GM23248 (cell line): Measurements from ENCODE around the gene SMIM9. TPM values are rescaled to one million over a fixed set of nuclear protein-coding genes. Genes with fewer than 3 reads are reported as not detected.

Experiments used
- DNase-seq: peaks from one replicate; pipeline ENCODE4 v3.0.0-alpha.2; 2015
- H2AFZ ChIP-seq: fragments of 200-600 bp; sonication (generic); 2 replicates; pipeline ENCODE4 v1.6.1; 2016; ENCODE audit warnings: antibody characterized with exemption
- H3F3A ChIP-seq: fragments of 200-600 bp; sonication (generic); 2 replicates; pipeline ENCODE4 v1.6.1; 2016; ENCODE audit warnings: mild to moderate bottlenecking, antibody characterized with exemption, mixed run types; ENCODE audit not compliant: insufficient read depth
- H3K27ac ChIP-seq: fragments of 200-600 bp; sonication (generic); 2 replicates; pipeline ENCODE4 v1.5.1; 2016; ENCODE audit warnings: mild to moderate bottlenecking
- H3K27me3 ChIP-seq: fragments of 200-600 bp; sonication (generic); replicated peaks from 2 replicates; pipeline ENCODE4 v1.6.1; 2016; ENCODE audit warnings: mild to moderate bottlenecking; ENCODE audit not compliant: insufficient read depth
- H3K36me3 ChIP-seq: fragments of 200-600 bp; sonication (generic); 2 replicates; pipeline ENCODE4 v1.6.1; 2016; ENCODE audit warnings: low read depth, mild to moderate bottlenecking
- H3K4me1 ChIP-seq: fragments of 200-600 bp; sonication (generic); 2 replicates; pipeline ENCODE4 v1.6.1; 2016; ENCODE audit warnings: mild to moderate bottlenecking; ENCODE audit not compliant: insufficient read depth
- H3K4me2 ChIP-seq: fragments of 200-600 bp; sonication (generic); one replicate; pipeline ENCODE4 v1.6.1; 2016; ENCODE audit warnings: mild to moderate bottlenecking; ENCODE audit not compliant: unreplicated experiment
- H3K4me3 ChIP-seq: fragments of 200-600 bp; sonication (generic); 2 replicates; pipeline ENCODE4 v1.5.1; 2016; ENCODE audit warnings: mild to moderate bottlenecking
- H3K79me2 ChIP-seq: fragments of 200-600 bp; sonication (generic); 2 replicates; pipeline ENCODE4 v1.6.1; 2016; ENCODE audit warnings: mild to moderate bottlenecking; ENCODE audit not compliant: insufficient read depth
- H3K9ac ChIP-seq: fragments of 200-600 bp; sonication (generic); 2 replicates; pipeline ENCODE4 v1.6.1; 2016; ENCODE audit warnings: mild to moderate bottlenecking
- H3K9me2 ChIP-seq: fragments of 200-600 bp; sonication (generic); 2 replicates; pipeline ENCODE4 v1.6.1; 2016; ENCODE audit warnings: mixed run types, mild to moderate bottlenecking, moderate library complexity; ENCODE audit not compliant: insufficient read depth
- H3K9me3 ChIP-seq: fragments of 200-600 bp; sonication (generic); one replicate; pipeline ENCODE4 v1.6.1; 2017; ENCODE audit warnings: low read depth
- H4K20me1 ChIP-seq: fragments of 200-600 bp; sonication (generic); 2 replicates; pipeline ENCODE4 v1.6.0; 2016; ENCODE audit not compliant: insufficient read depth
- EZH2 ChIP-seq: fragments of 200-600 bp; sonication (generic); IDR thresholded peaks from 2 replicates; pipeline ENCODE4 v1.6.1; 2018; ENCODE audit warnings: antibody characterized with exemption, mild to moderate bottlenecking; ENCODE audit not compliant: insufficient read depth, poor library complexity, severe bottlenecking
- EZH2phosphoT487 ChIP-seq: fragments of 200-600 bp; sonication (generic); IDR thresholded peaks from 2 replicates; pipeline ENCODE4 v1.6.1; 2018; ENCODE audit warnings: antibody characterized with exemption, moderate library complexity, mild to moderate bottlenecking, low read depth; ENCODE audit not compliant: insufficient read depth
- WGBS, 2 experiments: methylation state at CpG; one replicate each; pipeline ENCODE4 v1.1.6; 2015 to 2017; ENCODE audit warnings: low lambda C conversion rate in 2 of 2, low coverage in 1 of 2; ENCODE audit errors: missing lambda C conversion rate in 2 of 2; 5-methylcytosine and 5-hydroxymethylcytosine counted together
- in situ Hi-C: fragments of 300-500 bp; cut with MboI; formaldehyde crosslinking; loops from 2 replicates; pipeline ENCODE4 v1.15.0; 2020
- polyA plus RNA-seq: library from polyadenylated mRNA; unstranded; fragments of >200 nt; fragmentation: Nextera tagmentation; extraction: Ambion mirVana; gene quantifications from 2 replicates; pipeline ENCODE4 v1.2.1, GENCODE V29; 2016
- total RNA-seq: library from RNA; depleted of rRNA; stranded (reverse); fragments of >200 nt; shearing (Covaris generic); gene quantifications from 2 replicates; pipeline ENCODE4 v1.2.3, GENCODE V29; 2014

The SMIM9 gene
- total and polyA plus RNA-seq, 2 experiments from 2014 or later, result not detected

DNA sequence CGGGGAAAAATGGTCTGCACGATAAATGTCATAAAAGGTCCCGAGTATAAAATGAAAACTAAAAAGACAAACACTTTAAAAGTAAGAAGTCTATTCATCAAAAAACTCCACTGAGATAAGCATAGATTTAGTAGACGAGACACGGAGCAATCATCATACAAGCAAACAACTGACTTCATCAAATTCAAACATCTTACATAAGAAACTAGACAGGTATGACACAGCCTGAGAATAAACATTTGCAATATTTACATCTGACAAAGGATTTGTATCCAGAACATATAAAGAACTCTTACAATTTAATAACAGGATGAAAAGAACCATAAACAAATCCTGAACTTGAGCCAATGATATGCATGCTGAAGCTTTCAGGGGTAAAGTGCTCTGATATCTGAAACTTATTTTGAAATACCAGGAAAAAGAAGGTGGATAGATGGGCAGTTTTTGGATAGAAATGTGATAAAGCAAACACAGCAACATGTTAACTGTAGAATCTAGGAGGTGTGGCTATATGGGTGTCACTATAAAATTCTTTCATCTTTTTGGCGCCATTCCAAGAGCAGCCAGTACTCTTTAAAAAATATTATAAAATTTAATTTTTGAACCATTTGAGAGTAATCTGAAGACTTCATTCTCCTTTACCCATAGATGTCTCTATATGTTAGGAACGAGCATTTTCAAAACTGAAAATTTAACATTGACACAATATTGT lies 41.2 kb downstream of the SMIM9 start:
- Histone ChIP-seq H3K36me3 (no peaks in the 10 kb centered on the region), H3K4me3 (no peak overlapping the region), H3K9ac (no peak overlapping the region), H3K4me1 (no peaks in the 10 kb centered on the region), H3K27me3 (no peaks in the 10 kb centered on the region), H4K20me1 (no peaks in the 10 kb centered on the region), H3K79me2 (no peaks in the 10 kb centered on the region), H2AFZ (no peak overlapping the region), H3K9me3 (no peaks in the 10 kb centered on the region), H3K9me2 (no peaks in the 10 kb centered on the region), H3K27ac (no peak overlapping the region), H3K4me2 (no peak overlapping the region), H3F3A (no peaks in the 10 kb centered on the region)
- 93 to 95% methylated on average over 7 of the region's 7 CpGs for WGBS, 2 experiments
- no peak for DNase-seq
- in situ Hi-C loops, result no loop called here
- TF ChIP-seq EZH2, result no peak
- TF ChIP-seq EZH2phosphoT487, result no peak

DNA sequence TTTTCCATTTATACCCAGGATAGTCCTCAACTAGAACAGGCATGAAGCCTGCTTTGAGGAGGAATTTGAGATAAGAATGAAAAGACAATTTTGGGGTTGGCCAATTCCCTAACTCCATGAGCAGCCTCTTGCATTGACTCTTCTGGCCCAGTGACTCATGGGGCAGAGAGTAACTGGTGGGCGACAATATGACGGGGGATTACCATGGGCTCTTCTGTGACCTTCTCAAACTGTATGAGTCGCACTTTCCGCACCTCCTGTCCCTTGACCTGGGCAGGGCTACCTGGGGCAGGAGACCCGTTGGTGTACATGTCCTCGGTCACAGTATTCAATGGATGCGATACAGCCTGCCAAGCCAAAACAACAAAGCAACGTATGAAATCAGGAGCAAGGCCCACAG lies 42.5 kb downstream of the SMIM9 start:
- TF ChIP-seq EZH2phosphoT487, result no peak
- no peak for TF ChIP-seq EZH2
- Histone ChIP-seq H3K4me2 (no peak overlapping the region), H4K20me1 (no peaks in the 10 kb centered on the region), H3K9me3 (no peaks in the 10 kb centered on the region), H3K9me2 (no peaks in the 10 kb centered on the region), H3F3A (no peaks in the 10 kb centered on the region), H3K9ac (no peak overlapping the region), H3K4me3 (no peak overlapping the region), H3K4me1 (no peaks in the 10 kb centered on the region), H3K79me2 (no peaks in the 10 kb centered on the region), H3K27me3 (no peaks in the 10 kb centered on the region), H2AFZ (no peak overlapping the region), H3K36me3 (no peaks in the 10 kb centered on the region), H3K27ac (no peak overlapping the region)
- no peak for DNase-seq
- in situ Hi-C loops, result no loop called here
- WGBS, 2 experiments, result 98% methylated on average over 8 of the region's 8 CpGs; no CpG with 5 or more reads in 1 of the 2 experiments

DNA sequence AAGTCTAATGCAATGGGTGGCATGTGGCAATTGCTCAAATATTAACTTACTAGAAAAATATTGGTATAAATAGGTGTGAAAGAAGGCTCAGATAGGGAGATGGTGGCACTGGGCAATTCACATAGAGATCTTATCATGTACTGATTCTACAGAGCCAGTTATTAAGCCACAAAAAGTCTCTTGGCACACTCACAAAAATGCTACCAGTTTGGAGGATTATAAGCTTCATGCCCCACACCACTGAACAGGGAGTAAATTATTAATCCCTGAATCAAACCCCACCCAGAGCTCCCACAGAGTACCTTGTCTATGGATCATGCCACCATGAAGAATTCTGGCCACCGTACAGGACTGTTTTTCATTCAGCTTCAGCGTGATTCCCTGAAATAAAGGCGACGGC lies 43.0 kb downstream of the SMIM9 start:
- H3K27me3 ChIP-seq, result no peaks in the 10 kb centered on the region
- in situ Hi-C loops, result no loop called here
- no peaks in the 10 kb centered on the region for H3K79me2 ChIP-seq
- H4K20me1 ChIP-seq, result no peaks in the 10 kb centered on the region
- no peak for DNase-seq
- H3F3A ChIP-seq, result no peaks in the 10 kb centered on the region
- no peaks in the 10 kb centered on the region for H3K9me3 ChIP-seq
- no peak overlapping the region for H3K4me2 ChIP-seq
- H3K27ac ChIP-seq, result no peak overlapping the region
- TF ChIP-seq EZH2phosphoT487 (no peak), EZH2 (no peak)
- H3K4me1 ChIP-seq, result no peaks in the 10 kb centered on the region
- H3K4me3 ChIP-seq, result no peak overlapping the region
- no peaks in the 10 kb centered on the region for H3K36me3 ChIP-seq
- WGBS, 2 experiments, result 70 to 75% methylated on average over 4 of the region's 4 CpGs
- H3K9ac ChIP-seq, result no peak overlapping the region
- no peak overlapping the region for H2AFZ ChIP-seq
- H3K9me2 ChIP-seq, result no peaks in the 10 kb centered on the region

DNA sequence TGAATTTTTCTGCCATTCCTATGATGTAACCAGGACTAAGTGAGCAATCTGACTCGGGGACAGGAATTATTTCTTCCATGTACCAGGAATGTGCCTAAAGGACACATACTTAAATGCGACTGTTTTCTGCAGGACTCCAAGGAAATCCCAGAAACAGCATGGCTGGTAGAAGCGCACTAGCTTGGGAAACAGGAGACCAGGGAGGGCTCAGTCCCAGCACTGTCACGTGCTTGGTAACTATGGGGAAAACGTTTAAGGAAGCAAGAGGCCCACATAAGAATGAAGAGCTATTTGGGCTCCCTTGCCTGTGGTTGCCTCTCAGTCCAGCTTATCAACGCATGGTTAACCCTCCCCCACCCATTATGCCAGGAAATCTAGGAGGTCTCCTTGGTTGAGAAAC lies 48.7 kb downstream of the SMIM9 start:
- Histone ChIP-seq H3K9me2 (no peaks in the 10 kb centered on the region), H3K9ac (no peak overlapping the region), H3K27me3 (no peaks in the 10 kb centered on the region), H2AFZ (no peak overlapping the region), H3K9me3 (no peaks in the 10 kb centered on the region), H3K4me2 (no peak overlapping the region), H3K4me3 (no peak overlapping the region), H3K36me3 (no peaks in the 10 kb centered on the region), H3K27ac (no peak overlapping the region), H3F3A (0 out of 2 replicates have a peak, but pooled peaks cover 10% of the 10 kb centered on the region), H3K79me2 (no peaks in the 10 kb centered on the region), H4K20me1 (no peaks in the 10 kb centered on the region), H3K4me1 (peaks cover 13% of the 10 kb centered on the region)
- in situ Hi-C loops, result no loop called here
- no peak for DNase-seq
- no peak for TF ChIP-seq EZH2
- no peak for TF ChIP-seq EZH2phosphoT487
- WGBS, 2 experiments, result 82 to 89% methylated on average over 6 of the region's 6 CpGs
